ENCODE data around the gene HECTD4. TPM values are rescaled to one million over a fixed set of nuclear protein-coding genes. Genes with fewer than 3 reads are reported as not detected.

The HECTD4 gene
- total RNA-seq, 2 donors from 2014 or later = 23.3 to 45.2 TPM

- no peaks in the 10 kb centered on the region for H3K27me3 ChIP-seq
- no peak for TF ChIP-seq CTCF (IDR thresholded peaks at IDR 0.05)
- TF ChIP-seq POLR2A (IDR thresholded peaks at IDR 0.05) = no peak
- WGBS, 2 donors = 74 to 81% methylated on average over 3 of the region's 3 CpGs
- no peak overlapping the region for H3K4me3 ChIP-seq
- H3K36me3 ChIP-seq (replicated peaks in 1 of 2; ENCODE audit: insufficient read depth in 1 of 2, low read depth in 2 of 2) = no peaks in the 10 kb centered on the region
- H3K9me3 ChIP-seq = no peaks in the 10 kb centered on the region
- peaks cover 9% of the 10 kb centered on the region for H3K4me1 ChIP-seq
- H3K27ac ChIP-seq = no peak overlapping the region
- no peak for DNase-seq
- no peak for ATAC-seq
- intact Hi-C loops (cut with DNase I) = no loop called here
Measured at GRCh38 chr12:112303004-112303403, 79.2 kb downstream of the HECTD4 start.

GRCh38 chr12:112299704-112300103 is 82.5 kb downstream of the HECTD4 start:
- H3K36me3 ChIP-seq (replicated peaks in 1 of 2; ENCODE audit: insufficient read depth in 1 of 2, low read depth in 2 of 2) = peaks cover 0 to 9% of the 10 kb centered on the region in 2 donors
- no peak for DNase-seq
- H3K9me3 ChIP-seq = no peaks in the 10 kb centered on the region
- H3K4me1 ChIP-seq = no peaks in the 10 kb centered on the region
- no peaks in the 10 kb centered on the region for H3K27me3 ChIP-seq
- 63 to 73% methylated on average over 3 of the region's 3 CpGs for WGBS, 2 donors
- intact Hi-C loops (cut with DNase I) = no loop called here
- no peak for ATAC-seq
- H3K4me3 ChIP-seq = no peak overlapping the region
- no peak overlapping the region for H3K27ac ChIP-seq
- TF ChIP-seq CTCF (IDR thresholded peaks at IDR 0.05) (no peak), POLR2A (IDR thresholded peaks at IDR 0.05) (no peak)

DNA sequence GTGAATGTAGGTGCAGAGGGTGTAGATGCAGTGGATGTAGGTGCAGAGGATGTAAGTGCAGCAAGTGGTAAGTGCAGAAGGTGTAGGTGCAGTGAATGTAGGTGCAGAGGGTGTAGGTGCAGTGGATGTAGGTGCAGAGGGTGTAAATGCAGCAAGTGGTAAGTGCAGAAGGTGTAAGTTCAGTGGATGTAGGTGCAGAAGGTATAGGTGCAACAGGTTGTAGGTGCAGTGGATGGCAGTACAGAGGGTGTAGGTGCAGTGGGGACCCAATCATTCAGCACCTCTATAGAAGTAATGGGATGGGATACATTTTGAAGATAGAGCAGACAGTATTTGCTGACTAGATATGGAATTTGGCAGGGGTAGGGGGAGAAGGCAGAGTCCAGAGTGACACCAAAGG is 85.0 kb downstream of the HECTD4 start:
- TF ChIP-seq CTCF (IDR thresholded peaks at IDR 0.05) = no peak
- TF ChIP-seq POLR2A (IDR thresholded peaks at IDR 0.05) = no peak
- ATAC-seq (no peak), DNase-seq (no peak)
- H3K9me3 ChIP-seq = no peaks in the 10 kb centered on the region
- no peak overlapping the region for H3K4me3 ChIP-seq
- intact Hi-C loops (cut with DNase I) = no loop called here
- H3K4me1 ChIP-seq = no peaks in the 10 kb centered on the region
- H3K36me3 ChIP-seq (replicated peaks in 1 of 2; ENCODE audit: insufficient read depth in 1 of 2, low read depth in 2 of 2) = peaks cover 0 to 9% of the 10 kb centered on the region in 2 donors
- H3K27ac ChIP-seq = no peak overlapping the region
- H3K27me3 ChIP-seq = no peaks in the 10 kb centered on the region

GRCh38 chr12:112296183-112296582 is 86.0 kb downstream of the HECTD4 start:
- intact Hi-C loops (cut with DNase I) = no loop called here
- Histone ChIP-seq H3K36me3 (replicated peaks in 1 of 2; ENCODE audit: insufficient read depth in 1 of 2, low read depth in 2 of 2) (peaks cover 0 to 9% of the 10 kb centered on the region in 2 donors), H3K9me3 (no peaks in the 10 kb centered on the region), H3K4me1 (no peaks in the 10 kb centered on the region), H3K4me3 (no peak overlapping the region), H3K27me3 (no peaks in the 10 kb centered on the region), H3K27ac (no peak overlapping the region)
- no peak for DNase-seq
- 93 to 96% methylated on average over 3 of the region's 3 CpGs for WGBS, 2 donors
- no peak for ATAC-seq
- TF ChIP-seq CTCF (IDR thresholded peaks at IDR 0.05) = no peak
- TF ChIP-seq POLR2A (IDR thresholded peaks at IDR 0.05) = no peak

- ATAC-seq = no peak
- Histone ChIP-seq H3K36me3 (replicated peaks in 1 of 2; ENCODE audit: insufficient read depth in 1 of 2, low read depth in 2 of 2) (peaks cover 0 to 9% of the 10 kb centered on the region in 2 donors), H3K9me3 (no peaks in the 10 kb centered on the region), H3K27me3 (no peaks in the 10 kb centered on the region), H3K27ac (no peak overlapping the region), H3K4me3 (no peak overlapping the region), H3K4me1 (no peaks in the 10 kb centered on the region)
- WGBS, 2 donors = 84 to 85% methylated on average over 9 of the region's 9 CpGs
- TF ChIP-seq POLR2A (IDR thresholded peaks at IDR 0.05) (no peak), CTCF (IDR thresholded peaks at IDR 0.05) (peak in 1 of 7 experiments; percentile 8)
- DNase-seq = peak in 1 of 4 donors; percentile 37
- intact Hi-C loops (cut with DNase I) = no loop called here
Measured at GRCh38 chr12:112294793-112295192, 87.4 kb downstream of the HECTD4 start.

All from body of pancreas (tissue), 4 donors.